B cell (primary cell): Measurements from ENCODE around the gene PKNOX2. TPM values are rescaled to one million over a fixed set of nuclear protein-coding genes. Genes with fewer than 3 reads are reported as not detected.

Source experiments
- ATAC-seq: fragments of 200-7000 bp; cut with Tn5 transposase; one replicate; pipeline ENCODE4 v1.10.0; 2021; ENCODE audit warnings: low read depth, mild to moderate bottlenecking, moderate number of reproducible peaks, moderate library complexity
- CTCF ChIA-PET: fragments of 350-600 bp; sonication (Branson Sonifier 250); formaldehyde crosslinking; loops from one replicate; lab custom pipeline; 2021; ENCODE audit warnings: antibody characterized with exemption, inconsistent platforms; lab: Charles Lee
- POLR2A ChIA-PET: fragments of 350-600 bp; sonication (Branson Sonifier 250); formaldehyde crosslinking; loops from one replicate; lab custom pipeline; 2021; ENCODE audit warnings: antibody characterized with exemption; lab: Charles Lee
- DNase-seq: peaks from one replicate; pipeline ENCODE4 v3.0.0; 2013
- H2AFZ ChIP-seq: 2 replicates; pipeline ENCODE4 v1.6.1; 2012; ENCODE audit warnings: mild to moderate bottlenecking, low read depth, low read length; ENCODE audit not compliant: insufficient read depth, poor library complexity, severe bottlenecking
- H3K27ac ChIP-seq, 2 donors: 1 replicate in 1 of 2; 2 replicates in 1 of 2; pipeline ENCODE4 v1.5.1; 2012 to 2013; ENCODE audit warnings: low read length in 2 of 2, mild to moderate bottlenecking in 2 of 2, moderate library complexity in 1 of 2
- H3K27me3 ChIP-seq, 4 experiments: fragments of 200-600 bp in 1 of 4; sonication (generic) in 1 of 4; replicated peaks in 1 of 4; 1 replicate in 2 of 4; 2 replicates in 2 of 4; pipeline versions ENCODE4 v1.6.1 to v1.7.0; 2013 to 2016; ENCODE audit warnings: low read length in 3 of 4, mild to moderate bottlenecking in 2 of 4, mixed read lengths in 1 of 4, moderate library complexity in 1 of 4; ENCODE audit not compliant: insufficient read depth in 4 of 4, control insufficient read depth in 3 of 4; ENCODE audit errors: control extremely low read depth in 1 of 4
- H3K36me3 ChIP-seq, 2 experiments: replicated peaks in 1 of 2; 1 replicate in 1 of 2; 2 replicates in 1 of 2; pipeline versions ENCODE4 v1.6.1 to v1.7.1; 2013; ENCODE audit warnings: low read length in 1 of 2; ENCODE audit not compliant: insufficient read depth in 2 of 2, control insufficient read depth in 1 of 2; ENCODE audit errors: control extremely low read depth in 1 of 2, extremely low read depth in 1 of 2
- H3K4me1 ChIP-seq, 2 donors: fragments of 200-600 bp in 1 of 2; sonication (generic) in 1 of 2; 1 replicate in 1 of 2; 2 replicates in 1 of 2; pipeline versions ENCODE4 v1.5.1 to v1.6.1; 2013 to 2017; ENCODE audit warnings: low read length in 2 of 2; ENCODE audit not compliant: control insufficient read depth in 2 of 2, insufficient read depth in 2 of 2
- H3K4me2 ChIP-seq: replicated peaks from 2 replicates; pipeline ENCODE3; 2012; ENCODE audit warnings: mild to moderate bottlenecking, low read depth, low read length; ENCODE audit not compliant: poor library complexity, severe bottlenecking
- H3K4me3 ChIP-seq, 5 experiments: fragments of 200-600 bp in 1 of 5; sonication (generic) in 1 of 5; 1 replicate in 3 of 5; 2 replicates in 2 of 5; pipeline versions ENCODE4 v1.5.1 to v1.7.0; 2011 to 2016; ENCODE audit warnings: low read length in 4 of 5, mild to moderate bottlenecking in 4 of 5, low read depth in 2 of 5, control low read depth in 1 of 5, moderate library complexity in 1 of 5; ENCODE audit not compliant: insufficient read depth in 1 of 5; ENCODE audit errors: control extremely low read depth in 1 of 5, extremely low read depth in 1 of 5
- H3K79me2 ChIP-seq: fragments of 200-600 bp; sonication (generic); one replicate; pipeline ENCODE4 v1.6.0; 2016; ENCODE audit warnings: low read length; ENCODE audit not compliant: control insufficient read depth, insufficient read depth
- H3K9ac ChIP-seq: fragments of 200-600 bp; sonication (generic); 2 replicates; pipeline ENCODE4 v1.6.1; 2017; ENCODE audit warnings: mild to moderate bottlenecking, low read length, moderate library complexity
- H3K9me3 ChIP-seq, 3 donors: one replicate each; pipeline versions ENCODE4 v1.6.1 to v1.7.1; 2013; ENCODE audit warnings: low read length in 2 of 3; ENCODE audit not compliant: control insufficient read depth in 2 of 3, insufficient read depth in 1 of 3; ENCODE audit errors: control extremely low read depth in 1 of 3
- H4K20me1 ChIP-seq: 2 replicates; pipeline ENCODE4 v1.6.0; 2012; ENCODE audit warnings: mild to moderate bottlenecking, low read length; ENCODE audit not compliant: insufficient read depth, control insufficient read depth, poor library complexity, severe bottlenecking
- H3K27ac Mint-ChIP-seq: one replicate; pipeline ENCODE4 v1.8.0; 2021; ENCODE audit warnings: mixed read lengths
- H3K27me3 Mint-ChIP-seq: one replicate; pipeline ENCODE4 v1.8.0; 2021; ENCODE audit warnings: mixed read lengths
- H3K4me1 Mint-ChIP-seq: one replicate; pipeline ENCODE4 v1.8.0; 2021; ENCODE audit warnings: mixed read lengths
- H3K4me3 Mint-ChIP-seq: one replicate; pipeline ENCODE4 v1.8.0; 2021; ENCODE audit warnings: mixed read lengths
- H3K9me3 Mint-ChIP-seq: one replicate; pipeline ENCODE4 v1.8.0; 2022; ENCODE audit warnings: mixed read lengths; ENCODE audit not compliant: insufficient read depth
- EZH2 ChIP-seq: IDR thresholded peaks from 2 replicates; pipeline ENCODE4 v1.6.1; 2012; ENCODE audit warnings: borderline replicate concordance, low read depth, mild to moderate bottlenecking, moderate library complexity, low read length; ENCODE audit not compliant: insufficient read depth, poor library complexity, severe bottlenecking
- WGBS: methylation state at CpG from one replicate; pipeline ENCODE4 v1.1.5; 2013; ENCODE audit warnings: missing lambda C conversion rate; ENCODE audit not compliant: insufficient coverage; 5-methylcytosine and 5-hydroxymethylcytosine counted together
- intact Hi-C: fragments of 100-400 bp; cut with micrococcal nuclease; formaldehyde crosslinking; loops from one replicate; pipeline ENCODE4 v1.10.0; 2022
- polyA plus RNA-seq: library from polyadenylated mRNA; depleted of rRNA; stranded (reverse); fragments of >200 nt; gene quantifications from 2 replicates; pipeline ENCODE4 v1.2.3, GENCODE V29; 2012
- total RNA-seq, 2 donors: library from RNA; stranded (reverse); fragments of 120-200 nt in 1 of 2; gene quantifications; 1 replicate in 1 of 2; 2 replicates in 1 of 2; pipeline versions ENCODE4 v1.2.3 to v1.2.4, GENCODE V29; 2013 to 2022
- TF ChIP-seq, protein P1 (sequence below): fragments of 200-600 bp; IDR thresholded peaks from one replicate; pipeline ENCODE4 v1.8.0; 2022; ENCODE audit warnings: antibody characterized with exemption, mild to moderate bottlenecking

Gene PKNOX2
- total and polyA plus RNA-seq, 2 donors (not counting 1 experiment from before 2014, with no cell fraction given): not detected

DNA sequence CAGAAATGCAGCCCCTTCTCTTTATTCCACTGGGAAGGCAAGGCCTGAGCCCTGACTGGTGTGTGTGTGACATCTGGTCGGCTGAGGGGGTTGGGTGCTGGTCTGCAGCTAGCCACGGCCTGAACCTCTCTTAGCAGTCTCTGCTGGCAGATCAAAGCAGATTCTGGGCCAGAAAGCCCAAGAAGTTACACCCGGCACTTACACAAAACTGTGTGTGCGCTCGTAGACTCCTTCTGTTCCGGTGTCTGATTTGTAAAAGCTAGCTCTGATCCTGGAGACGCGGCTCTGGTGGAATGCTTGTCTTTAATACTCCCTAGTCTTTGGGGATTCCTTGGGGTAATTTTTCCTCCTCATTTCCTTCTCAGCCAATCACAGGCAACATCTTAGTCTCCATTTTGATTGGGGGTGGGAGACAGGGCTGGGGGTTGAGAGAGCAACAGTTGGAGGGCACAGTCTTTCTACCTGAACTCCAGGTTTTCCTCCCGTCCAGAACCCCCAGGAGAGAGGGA, 5.5 kb downstream of the PKNOX2 start:
- CTCF ChIA-PET: no interaction called here
- intact Hi-C loops: no loop called here
- no peak overlapping the region for H2AFZ ChIP-seq

DNA sequence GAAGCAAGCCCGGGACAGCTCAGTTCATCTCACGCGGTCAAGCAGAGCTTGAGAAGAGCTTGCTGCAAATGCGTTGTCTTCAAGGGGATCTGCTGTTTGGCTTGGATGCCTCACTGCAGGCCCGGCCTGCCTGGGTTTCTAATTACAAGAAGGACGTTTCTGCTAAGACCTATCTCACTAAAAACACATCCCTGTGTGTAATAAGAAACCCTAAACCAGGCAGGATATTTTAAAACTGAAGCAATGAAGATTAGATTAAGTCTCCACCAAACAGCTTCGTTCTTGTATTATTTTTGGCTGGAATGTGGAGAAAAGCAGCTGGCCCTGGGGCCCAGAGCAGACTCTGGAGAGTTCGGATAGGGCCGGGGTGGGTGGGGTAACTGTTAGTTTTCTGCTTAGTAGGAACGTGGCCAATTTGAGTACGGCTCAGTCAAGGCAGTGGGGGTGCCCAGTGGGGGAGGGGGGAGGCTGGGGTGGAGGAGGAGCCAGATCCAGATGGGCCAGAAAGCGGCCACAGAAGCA, 6.0 kb downstream of the PKNOX2 start:
- no peak overlapping the region for H3K4me2 ChIP-seq
- Mint-ChIP-seq H3K27me3 (peaks cover 68% of the 10 kb centered on the region), H3K27ac (no peak overlapping the region), H3K4me1 (peaks cover 10% of the 10 kb centered on the region), H3K9me3 (no peaks in the 10 kb centered on the region), H3K4me3 (no peak overlapping the region)
- no peak overlapping the region for H3K4me3 ChIP-seq
- ChIA-PET CTCF (no interaction called here), POLR2A (no interaction called here)
- H3K4me1 ChIP-seq: peaks cover 13% of the 10 kb centered on the region in 2 donors
- WGBS: 83% methylated on average over 6 of the region's 12 CpGs
- peaks cover 0 to 8% (median 0%) of the 10 kb centered on the region in 3 donors for H3K9me3 ChIP-seq
- H3K79me2 ChIP-seq: no peaks in the 10 kb centered on the region
- DNase-seq (no peak), ATAC-seq (no peak)
- peaks cover 3 to 59% (median 32%) of the 10 kb centered on the region in 4 experiments for H3K27me3 ChIP-seq
- intact Hi-C loops: no loop called here
- no peak for TF ChIP-seq EZH2
- TF ChIP-seq, protein P1, sequence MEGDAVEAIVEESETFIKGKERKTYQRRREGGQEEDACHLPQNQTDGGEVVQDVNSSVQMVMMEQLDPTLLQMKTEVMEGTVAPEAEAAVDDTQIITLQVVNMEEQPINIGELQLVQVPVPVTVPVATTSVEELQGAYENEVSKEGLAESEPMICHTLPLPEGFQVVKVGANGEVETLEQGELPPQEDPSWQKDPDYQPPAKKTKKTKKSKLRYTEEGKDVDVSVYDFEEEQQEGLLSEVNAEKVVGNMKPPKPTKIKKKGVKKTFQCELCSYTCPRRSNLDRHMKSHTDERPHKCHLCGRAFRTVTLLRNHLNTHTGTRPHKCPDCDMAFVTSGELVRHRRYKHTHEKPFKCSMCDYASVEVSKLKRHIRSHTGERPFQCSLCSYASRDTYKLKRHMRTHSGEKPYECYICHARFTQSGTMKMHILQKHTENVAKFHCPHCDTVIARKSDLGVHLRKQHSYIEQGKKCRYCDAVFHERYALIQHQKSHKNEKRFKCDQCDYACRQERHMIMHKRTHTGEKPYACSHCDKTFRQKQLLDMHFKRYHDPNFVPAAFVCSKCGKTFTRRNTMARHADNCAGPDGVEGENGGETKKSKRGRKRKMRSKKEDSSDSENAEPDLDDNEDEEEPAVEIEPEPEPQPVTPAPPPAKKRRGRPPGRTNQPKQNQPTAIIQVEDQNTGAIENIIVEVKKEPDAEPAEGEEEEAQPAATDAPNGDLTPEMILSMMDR: no peak
- no peak overlapping the region for H3K9ac ChIP-seq
- no peak overlapping the region for H2AFZ ChIP-seq
- no peaks in the 10 kb centered on the region for H3K36me3 ChIP-seq
- no peaks in the 10 kb centered on the region for H4K20me1 ChIP-seq
- H3K27ac ChIP-seq: no peak overlapping the region

More for the DNA sequence above, 5.5 kb downstream of the PKNOX2 start:
- no peak overlapping the region for H3K4me3 Mint-ChIP-seq
- Histone ChIP-seq H3K27ac (no peak overlapping the region), H3K4me2 (no peak overlapping the region), H3K36me3 (no peaks in the 10 kb centered on the region), H4K20me1 (no peaks in the 10 kb centered on the region), H3K4me1 (peaks cover 18% of the 10 kb centered on the region in 2 donors), H3K4me3 (no peak overlapping the region), H3K79me2 (no peaks in the 10 kb centered on the region), H3K27me3 (peaks cover 3 to 60% (median 34%) of the 10 kb centered on the region in 4 experiments), H3K9ac (no peak overlapping the region), H3K9me3 (peaks cover 0 to 13% (median 0%) of the 10 kb centered on the region in 3 donors)
- no peak for ATAC-seq
- POLR2A ChIA-PET: no interaction called here
- H3K9me3 Mint-ChIP-seq: no peaks in the 10 kb centered on the region
- 92% methylated on average over 5 of the region's 9 CpGs for WGBS
- peaks cover 13% of the 10 kb centered on the region for H3K4me1 Mint-ChIP-seq
- TF ChIP-seq, protein P1: no peak
- no peak for TF ChIP-seq EZH2
- no peak overlapping the region for H3K27ac Mint-ChIP-seq
- DNase-seq: no peak
- peaks cover 68% of the 10 kb centered on the region for H3K27me3 Mint-ChIP-seq
